T-helper 2 cell treated with Interferon-gamma antibody and Interleukin-4, amounts not matched to agents 5 μg/mL and 100 μg/mL, for 36 hours (primary cell): Measurements from ENCODE around the gene SLC7A6.

ENCODE experiments used
- DNase-seq: peaks from one replicate; pipeline ENCODE4 v3.0.0; 2021; ENCODE audit warnings: low spot score
- H3K27ac Mint-ChIP-seq: one replicate; pipeline ENCODE4 v1.8.0; 2021; ENCODE audit warnings: mild to moderate bottlenecking, mixed read lengths
- H3K27me3 Mint-ChIP-seq: one replicate; pipeline ENCODE4 v1.8.0; 2021; ENCODE audit warnings: low read depth, mixed read lengths
- H3K36me3 Mint-ChIP-seq: one replicate; pipeline ENCODE4 v1.8.0; 2021; ENCODE audit warnings: low read depth, mixed read lengths
- H3K4me1 Mint-ChIP-seq: one replicate; pipeline ENCODE4 v1.8.0; 2021; ENCODE audit warnings: low read depth, mixed read lengths
- H3K4me3 Mint-ChIP-seq: one replicate; pipeline ENCODE4 v1.8.0; 2022; ENCODE audit warnings: mild to moderate bottlenecking, moderate library complexity, mixed read lengths
- H3K9me3 Mint-ChIP-seq: one replicate; pipeline ENCODE4 v1.8.0; 2021; ENCODE audit warnings: mixed read lengths

The SLC7A6 gene

GRCh38 chr16:68242085-68242484 is 22.2 kb upstream of the SLC7A6 start:
- Mint-ChIP-seq H3K27me3 (peaks cover 4% of the 10 kb centered on the region), H3K4me3 (no peak overlapping the region)

GRCh38 chr16:68242926-68243858 is 21.1 kb upstream of the SLC7A6 start:
- Mint-ChIP-seq H3K36me3 (peaks cover 2% of the 10 kb centered on the region), H3K27ac (no peak overlapping the region), H3K27me3 (peaks cover 4% of the 10 kb centered on the region), H3K4me3 (peak overlapping the region; percentile 45), H3K9me3 (no peaks in the 10 kb centered on the region), H3K4me1 (peaks cover 22% of the 10 kb centered on the region)
- DNase-seq, result no peak

More at GRCh38 chr16:68242085-68242484, 22.2 kb upstream of the SLC7A6 start:
- H3K9me3 Mint-ChIP-seq, result no peaks in the 10 kb centered on the region
- peaks cover 26% of the 10 kb centered on the region for H3K4me1 Mint-ChIP-seq
- peaks cover 2% of the 10 kb centered on the region for H3K36me3 Mint-ChIP-seq
- no peak overlapping the region for H3K27ac Mint-ChIP-seq
- no peak for DNase-seq

GRCh38 chr16:68244481-68244902 is 19.8 kb upstream of the SLC7A6 start:
- Mint-ChIP-seq H3K9me3 (no peaks in the 10 kb centered on the region), H3K4me3 (peak overlapping the region; percentile 100), H3K27ac (peak overlapping the region; percentile 84), H3K36me3 (peaks cover 4% of the 10 kb centered on the region), H3K4me1 (peaks cover 17% of the 10 kb centered on the region), H3K27me3 (peaks cover 4% of the 10 kb centered on the region)
- no peak for DNase-seq

DNA sequence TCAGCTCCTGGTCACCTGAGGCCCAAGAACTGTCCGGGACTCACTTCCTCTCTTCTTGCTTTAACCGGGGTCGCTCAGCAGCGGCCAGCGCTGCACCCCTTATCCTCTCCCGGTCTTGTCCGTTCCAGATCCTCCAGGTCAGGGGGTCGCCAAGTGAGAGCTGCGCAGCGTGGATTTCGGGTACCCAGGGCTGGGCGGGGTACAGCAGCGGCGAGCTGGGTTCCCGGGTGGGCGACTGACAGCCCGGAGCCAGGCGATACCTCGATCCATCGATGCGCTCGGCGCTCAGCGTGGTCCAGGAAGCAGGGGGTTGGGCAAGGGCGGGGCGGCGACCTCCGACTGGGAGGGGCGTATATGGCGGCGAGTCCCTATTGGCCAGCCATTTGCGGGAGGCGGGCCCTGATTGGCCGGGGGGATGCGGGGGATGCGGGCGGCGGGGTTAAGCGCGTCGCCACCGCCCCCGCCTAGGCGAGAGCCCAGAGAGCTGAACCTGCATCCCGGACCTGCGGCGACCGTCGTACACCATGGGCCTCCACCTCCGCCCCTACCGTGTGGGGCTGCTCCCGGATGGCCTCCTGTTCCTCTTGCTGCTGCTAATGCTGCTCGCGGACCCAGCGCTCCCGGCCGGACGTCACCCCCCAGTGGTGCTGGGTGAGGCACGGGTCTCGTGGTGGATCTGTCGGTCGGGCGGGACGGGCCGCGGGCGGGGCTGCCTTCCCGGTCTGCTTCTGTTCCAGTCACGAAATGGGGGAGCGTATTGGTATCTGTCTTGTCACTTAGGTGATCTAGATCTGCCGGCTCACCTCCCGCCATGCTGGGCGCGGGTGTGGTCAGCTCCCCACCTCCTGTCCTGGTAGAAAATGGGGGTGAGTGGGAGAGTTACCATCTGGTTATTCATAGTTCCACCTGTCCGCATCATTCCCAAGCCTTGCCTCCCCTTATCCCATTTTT is 19.1 kb upstream of the SLC7A6 start, which contains the start of gene PLA2G15:
Gene PLA2G15 (plus strand): TSS at position 471 of the 951 bp plus-strand sequence. CDS start 54 bp downstream, at position 525.
- peaks cover 17% of the 10 kb centered on the region for H3K4me1 Mint-ChIP-seq
- H3K4me3 Mint-ChIP-seq, result peak within 1 kb of the TSS; percentile 100
- peaks cover 6% of the 10 kb centered on the region for H3K36me3 Mint-ChIP-seq
- H3K27ac Mint-ChIP-seq, result peak within 1 kb of the TSS; percentile 84
- H3K27me3 Mint-ChIP-seq, result peaks cover 4% of the 10 kb centered on the region
- peak; percentile 91 for DNase-seq
- no peaks in the 10 kb centered on the region for H3K9me3 Mint-ChIP-seq

DNA sequence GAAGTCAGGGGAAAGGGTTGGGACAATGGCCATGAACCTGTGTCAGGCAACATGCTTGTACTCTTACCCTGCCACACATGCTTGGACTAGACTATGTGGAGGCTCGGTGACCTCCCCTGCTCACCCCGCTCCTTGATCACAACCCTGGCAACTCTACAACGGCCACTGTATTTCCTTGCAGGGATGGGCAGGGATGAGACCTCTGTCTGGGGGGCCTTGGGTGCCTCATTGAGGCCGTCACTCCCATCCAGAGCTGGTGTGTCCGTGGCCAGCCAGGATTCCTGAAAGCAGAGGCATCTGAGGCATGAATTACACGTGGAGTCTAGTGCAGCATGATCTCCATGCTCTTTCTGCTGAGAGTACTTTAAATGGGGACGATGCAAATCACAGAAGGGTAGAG is 18.2 kb upstream of the SLC7A6 start:
- H3K36me3 Mint-ChIP-seq, result peaks cover 8% of the 10 kb centered on the region
- peaks cover 4% of the 10 kb centered on the region for H3K27me3 Mint-ChIP-seq
- DNase-seq, result no peak
- peaks cover 17% of the 10 kb centered on the region for H3K4me1 Mint-ChIP-seq
- H3K27ac Mint-ChIP-seq, result peak overlapping the region; percentile 59
- H3K4me3 Mint-ChIP-seq, result peak overlapping the region; percentile 100
- H3K9me3 Mint-ChIP-seq, result no peaks in the 10 kb centered on the region

- H3K27me3 Mint-ChIP-seq, result peaks cover 4% of the 10 kb centered on the region
- H3K9me3 Mint-ChIP-seq, result no peaks in the 10 kb centered on the region
- H3K4me1 Mint-ChIP-seq, result peaks cover 17% of the 10 kb centered on the region
- no peak overlapping the region for H3K27ac Mint-ChIP-seq
- peak overlapping the region; percentile 100 for H3K4me3 Mint-ChIP-seq
- DNase-seq, result no peak
- peaks cover 8% of the 10 kb centered on the region for H3K36me3 Mint-ChIP-seq
Measured at GRCh38 chr16:68246666-68247065, 17.7 kb upstream of the SLC7A6 start.

DNA sequence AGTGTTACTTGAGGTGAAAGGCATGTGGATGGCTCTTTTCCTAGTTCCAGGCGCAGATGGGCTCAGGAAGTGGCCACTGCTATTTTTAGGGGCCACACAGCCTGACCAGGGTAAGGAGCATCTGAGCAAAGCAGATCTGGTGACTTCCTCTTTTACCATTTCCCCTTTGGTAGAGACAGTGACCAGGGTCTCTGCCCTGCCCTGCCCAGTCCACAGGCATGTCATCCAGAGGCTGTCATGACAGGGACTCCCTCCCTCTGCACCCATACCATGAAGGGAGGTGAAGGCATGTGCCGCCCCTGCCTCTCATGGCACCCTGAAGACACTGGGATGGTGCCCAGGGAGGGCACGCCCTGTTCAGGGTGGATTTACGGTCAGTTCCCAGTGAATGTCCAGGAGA is 16.9 kb upstream of the SLC7A6 start:
- H3K27ac Mint-ChIP-seq, result no peak overlapping the region
- peaks cover 17% of the 10 kb centered on the region for H3K4me1 Mint-ChIP-seq
- H3K27me3 Mint-ChIP-seq, result peaks cover 4% of the 10 kb centered on the region
- peaks cover 10% of the 10 kb centered on the region for H3K36me3 Mint-ChIP-seq
- no peaks in the 10 kb centered on the region for H3K9me3 Mint-ChIP-seq
- no peak overlapping the region for H3K4me3 Mint-ChIP-seq
- no peak for DNase-seq

- H3K4me1 Mint-ChIP-seq, result peaks cover 17% of the 10 kb centered on the region
- no peak for DNase-seq
- no peaks in the 10 kb centered on the region for H3K9me3 Mint-ChIP-seq
- peaks cover 10% of the 10 kb centered on the region for H3K36me3 Mint-ChIP-seq
- no peak overlapping the region for H3K27ac Mint-ChIP-seq
- H3K4me3 Mint-ChIP-seq, result no peak overlapping the region
- H3K27me3 Mint-ChIP-seq, result peaks cover 4% of the 10 kb centered on the region
Measured at GRCh38 chr16:68247932-68248331, 16.4 kb upstream of the SLC7A6 start.

DNA sequence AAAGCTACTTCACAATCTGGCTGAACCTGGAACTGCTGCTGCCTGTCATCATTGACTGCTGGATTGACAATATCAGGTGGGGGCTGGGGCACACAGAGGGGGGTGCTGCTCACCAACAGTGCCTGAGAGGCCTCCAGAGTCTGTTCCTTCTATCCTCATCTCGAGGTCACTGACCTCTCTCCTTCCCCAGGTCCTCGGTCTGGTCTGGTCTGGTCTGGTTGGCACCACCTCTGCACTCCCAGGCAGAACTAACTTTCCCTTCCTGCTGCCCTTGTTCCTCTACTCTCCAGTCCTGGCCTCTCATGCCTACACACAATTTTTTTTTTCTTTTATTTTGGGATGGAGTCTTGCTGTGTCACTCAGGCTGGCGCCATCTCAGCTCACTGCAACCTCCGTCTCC is 15.0 kb upstream of the SLC7A6 start:
- Mint-ChIP-seq H3K27me3 (peaks cover 4% of the 10 kb centered on the region), H3K4me1 (peaks cover 17% of the 10 kb centered on the region), H3K36me3 (peaks cover 10% of the 10 kb centered on the region), H3K4me3 (no peak overlapping the region), H3K27ac (no peak overlapping the region), H3K9me3 (no peaks in the 10 kb centered on the region)
- DNase-seq, result no peak

DNA sequence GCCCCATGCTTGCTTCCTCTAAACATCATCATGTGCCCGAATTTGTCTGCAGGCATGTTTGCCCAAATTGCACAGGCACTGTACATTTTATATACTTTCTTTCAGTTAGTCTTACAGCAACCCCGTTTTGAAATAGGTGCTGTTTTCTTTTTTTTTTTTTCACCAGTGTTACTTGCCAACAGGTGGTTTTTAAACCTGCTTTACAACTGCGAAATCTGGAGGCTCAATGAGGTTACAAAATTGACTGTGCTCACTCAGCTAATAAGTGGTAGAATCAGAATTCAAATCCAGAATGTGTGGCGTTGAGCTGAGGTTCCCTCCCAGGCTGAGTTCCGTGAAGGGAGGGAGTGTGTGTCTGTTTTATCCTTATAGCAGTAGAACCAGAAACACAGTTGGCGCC is 13.4 kb upstream of the SLC7A6 start:
- peaks cover 10% of the 10 kb centered on the region for H3K4me1 Mint-ChIP-seq
- no peaks in the 10 kb centered on the region for H3K27me3 Mint-ChIP-seq
- no peak overlapping the region for H3K4me3 Mint-ChIP-seq
- no peaks in the 10 kb centered on the region for H3K9me3 Mint-ChIP-seq
- peaks cover 8% of the 10 kb centered on the region for H3K36me3 Mint-ChIP-seq
- H3K27ac Mint-ChIP-seq, result no peak overlapping the region
- no peak for DNase-seq

DNA sequence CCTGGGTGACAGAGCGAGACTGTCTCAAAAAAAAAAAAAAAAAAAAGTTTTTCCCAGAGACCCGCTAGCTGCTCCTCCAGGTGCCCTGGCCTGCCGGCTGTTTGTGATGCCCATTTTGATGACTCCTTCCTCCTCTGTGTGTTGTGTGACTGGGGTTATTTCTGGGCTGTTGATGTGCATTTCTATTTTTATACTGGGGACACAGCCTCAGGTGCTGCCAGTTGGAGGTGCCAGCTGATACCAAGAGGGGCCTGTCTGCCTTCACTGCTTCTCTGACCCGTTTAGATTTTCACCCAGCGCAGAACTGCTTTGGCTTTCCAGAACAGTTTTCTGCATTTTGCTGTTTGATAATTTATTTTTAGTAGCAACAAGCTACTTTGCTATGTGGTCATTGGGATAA is 12.5 kb upstream of the SLC7A6 start:
- Mint-ChIP-seq H3K36me3 (peaks cover 9% of the 10 kb centered on the region), H3K4me1 (peaks cover under 1% of the 10 kb centered on the region), H3K9me3 (no peaks in the 10 kb centered on the region), H3K27me3 (no peaks in the 10 kb centered on the region), H3K4me3 (no peak overlapping the region), H3K27ac (no peak overlapping the region)
- no peak for DNase-seq

DNA sequence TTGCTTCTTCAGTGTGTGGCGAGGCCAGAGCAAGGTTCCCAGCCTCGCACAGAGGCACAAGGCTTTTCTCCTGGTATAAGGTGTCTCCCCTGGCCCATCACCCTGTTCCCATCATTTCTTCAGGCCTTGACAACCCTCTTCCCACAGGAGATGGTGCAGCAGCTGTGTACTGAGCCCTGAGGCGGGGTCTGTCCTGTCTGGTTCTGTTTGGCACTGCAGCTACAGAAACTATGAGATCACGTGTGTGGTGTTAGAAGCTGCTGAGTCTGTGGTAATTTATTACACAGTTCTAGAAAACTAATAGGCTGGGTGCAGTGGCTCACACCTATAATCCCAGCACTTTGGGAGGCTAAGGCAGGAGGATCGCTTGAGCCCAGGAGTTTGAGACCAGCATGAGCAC is 11.9 kb upstream of the SLC7A6 start:
- Mint-ChIP-seq H3K27ac (no peak overlapping the region), H3K36me3 (peaks cover 9% of the 10 kb centered on the region), H3K27me3 (no peaks in the 10 kb centered on the region), H3K9me3 (no peaks in the 10 kb centered on the region), H3K4me3 (no peak overlapping the region), H3K4me1 (no peaks in the 10 kb centered on the region)
- DNase-seq, result no peak

- no peak for DNase-seq
- Mint-ChIP-seq H3K27me3 (no peaks in the 10 kb centered on the region), H3K36me3 (peaks cover 11% of the 10 kb centered on the region), H3K27ac (no peak overlapping the region), H3K9me3 (no peaks in the 10 kb centered on the region), H3K4me3 (no peak overlapping the region), H3K4me1 (no peaks in the 10 kb centered on the region)
Measured at GRCh38 chr16:68253721-68254120, 10.6 kb upstream of the SLC7A6 start.

GRCh38 chr16:68255712-68256111 is 8.6 kb upstream of the SLC7A6 start:
- H3K36me3 Mint-ChIP-seq, result peaks cover 8% of the 10 kb centered on the region
- no peak overlapping the region for H3K27ac Mint-ChIP-seq
- no peak for DNase-seq
- H3K27me3 Mint-ChIP-seq, result no peaks in the 10 kb centered on the region
- no peaks in the 10 kb centered on the region for H3K9me3 Mint-ChIP-seq
- H3K4me3 Mint-ChIP-seq, result no peak overlapping the region
- no peaks in the 10 kb centered on the region for H3K4me1 Mint-ChIP-seq
